Measurements from ENCODE around the gene IQCN.

The IQCN gene

GRCh38 chr19:18306888-18307260, 32.6 kb upstream of the IQCN start:
- DNase-seq (ENCODE audit: low read depth) = no peak

- no peak for DNase-seq (ENCODE audit: low read depth)
Observed at GRCh38 chr19:18306209-18306887, 32.1 kb upstream of the IQCN start.

- DNase-seq (ENCODE audit: low read depth) = peak; percentile 71
Observed at GRCh38 chr19:18304458-18305310, 30.4 kb upstream of the IQCN start.

GRCh38 chr19:18304208-18304457, 29.9 kb upstream of the IQCN start:
- DNase-seq (ENCODE audit: low read depth) = no peak

- DNase-seq (ENCODE audit: low read depth) = no peak
Observed at GRCh38 chr19:18301718-18302111, 27.5 kb upstream of the IQCN start.

GRCh38 chr19:18300930-18301717, 26.9 kb upstream of the IQCN start:
- no peak for DNase-seq (ENCODE audit: low read depth)

GRCh38 chr19:18299654-18300053, 25.4 kb upstream of the IQCN start:
- DNase-seq (ENCODE audit: low read depth) = no peak

GRCh38 chr19:18298601-18299000, 24.3 kb upstream of the IQCN start:
- DNase-seq (ENCODE audit: low read depth) = no peak

GRCh38 chr19:18297308-18297707, 23.1 kb upstream of the IQCN start:
- DNase-seq (ENCODE audit: low read depth) = no peak

GRCh38 chr19:18295034-18295451, 20.8 kb upstream of the IQCN start:
- DNase-seq (ENCODE audit: low read depth) = no peak

- peak; percentile 92 for DNase-seq (ENCODE audit: low read depth)
Observed at GRCh38 chr19:18294467-18294864, 20.2 kb upstream of the IQCN start.

- DNase-seq (ENCODE audit: low read depth) = no peak
Observed at GRCh38 chr19:18293642-18294466, 19.6 kb upstream of the IQCN start.

- no peak for DNase-seq (ENCODE audit: low read depth)
Observed at GRCh38 chr19:18292810-18293641, 18.8 kb upstream of the IQCN start.

GRCh38 chr19:18292462-18292809, 18.2 kb upstream of the IQCN start:
- no peak for DNase-seq (ENCODE audit: low read depth)

- peak; percentile 56 for DNase-seq (ENCODE audit: low read depth)
Observed at GRCh38 chr19:18291590-18292461, 17.6 kb upstream of the IQCN start.

GRCh38 chr19:18291019-18291524, 16.8 kb upstream of the IQCN start:
- DNase-seq (ENCODE audit: low read depth) = no peak

GRCh38 chr19:18290302-18291018, 16.2 kb upstream of the IQCN start:
- DNase-seq (ENCODE audit: low read depth) = peak; percentile 62

- no peak for DNase-seq (ENCODE audit: low read depth)
Observed at GRCh38 chr19:18289471-18290301, 15.4 kb upstream of the IQCN start.
